ACC112 (cell line): ENCODE data around the gene SMIM15.

Source experiments
- H2AFZ ChIP-seq: fragments of 200-600 bp; sonication (generic); one replicate; pipeline ENCODE4 v1.6.0; 2017; ENCODE audit warnings: antibody characterized with exemption, low read length; ENCODE audit not compliant: unreplicated experiment
- H3K27ac ChIP-seq: fragments of 200-600 bp; sonication (generic); 2 replicates; pipeline ENCODE4 v1.5.1; 2014; ENCODE audit warnings: low read depth, mild to moderate bottlenecking, antibody characterized with exemption, low read length, moderate library complexity
- H3K27me3 ChIP-seq: fragments of 200-600 bp; sonication (generic); 2 replicates; pipeline ENCODE4 v1.6.1; 2014; ENCODE audit warnings: mild to moderate bottlenecking, antibody characterized with exemption, low read length, moderate library complexity, mixed read lengths; ENCODE audit not compliant: insufficient read depth
- H3K36me3 ChIP-seq: fragments of 200-600 bp; sonication (generic); 2 replicates; pipeline ENCODE4 v1.6.1; 2016; ENCODE audit warnings: mild to moderate bottlenecking, antibody characterized with exemption, low read length, moderate library complexity, mixed read lengths; ENCODE audit not compliant: insufficient read depth
- H3K4me1 ChIP-seq: fragments of 200-600 bp; sonication (generic); one replicate; pipeline ENCODE4 v1.6.1; 2016; ENCODE audit warnings: low read length, mixed read lengths; ENCODE audit not compliant: insufficient read depth, unreplicated experiment, control insufficient read depth
- H3K4me3 ChIP-seq: fragments of 200-600 bp; sonication (generic); 2 replicates; pipeline ENCODE4 v1.5.1; 2014; ENCODE audit warnings: mild to moderate bottlenecking, low read depth, low read length
- H3K79me2 ChIP-seq: fragments of 200-600 bp; sonication (generic); one replicate; pipeline ENCODE4 v1.6.0; 2016; ENCODE audit warnings: low read length; ENCODE audit not compliant: control insufficient read depth, unreplicated experiment, insufficient read depth

SMIM15 gene

GRCh38 chr5:61132559-61132958 lies 29.7 kb downstream of the SMIM15 start:
- Histone ChIP-seq H3K36me3 (no peaks in the 10 kb centered on the region), H3K4me1 (no peaks in the 10 kb centered on the region), H2AFZ (no peak overlapping the region), H3K27me3 (no peaks in the 10 kb centered on the region), H3K4me3 (no peak overlapping the region), H3K27ac (no peak overlapping the region), H3K79me2 (no peaks in the 10 kb centered on the region)

GRCh38 chr5:61130289-61130688 lies 32.0 kb downstream of the SMIM15 start:
- Histone ChIP-seq H3K27ac (no peak overlapping the region), H3K79me2 (no peaks in the 10 kb centered on the region), H3K4me3 (no peak overlapping the region), H3K4me1 (no peaks in the 10 kb centered on the region), H3K36me3 (no peaks in the 10 kb centered on the region), H3K27me3 (no peaks in the 10 kb centered on the region), H2AFZ (no peak overlapping the region)

DNA sequence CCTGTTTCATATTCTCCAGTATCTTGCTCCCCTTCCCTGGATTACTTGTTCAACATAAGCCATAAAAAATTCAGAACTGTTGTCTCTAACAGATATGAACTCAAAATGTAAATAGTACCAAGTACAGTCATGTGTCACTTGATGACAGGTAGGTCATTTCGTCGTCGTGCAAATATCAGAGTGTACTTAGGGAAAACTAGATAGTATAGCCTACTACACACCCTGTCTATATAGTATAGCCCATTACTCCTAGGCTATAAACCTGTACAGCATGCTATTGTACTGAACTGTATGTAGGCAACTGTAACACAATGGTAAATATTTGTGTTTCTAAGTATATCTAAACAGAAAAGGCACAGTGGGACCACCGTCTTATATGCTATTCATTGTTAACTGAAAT lies 39.1 kb downstream of the SMIM15 start:
- Histone ChIP-seq H2AFZ (no peak overlapping the region), H3K4me3 (no peak overlapping the region), H3K4me1 (no peaks in the 10 kb centered on the region), H3K27me3 (no peaks in the 10 kb centered on the region), H3K36me3 (no peaks in the 10 kb centered on the region), H3K27ac (no peak overlapping the region), H3K79me2 (no peaks in the 10 kb centered on the region)

DNA sequence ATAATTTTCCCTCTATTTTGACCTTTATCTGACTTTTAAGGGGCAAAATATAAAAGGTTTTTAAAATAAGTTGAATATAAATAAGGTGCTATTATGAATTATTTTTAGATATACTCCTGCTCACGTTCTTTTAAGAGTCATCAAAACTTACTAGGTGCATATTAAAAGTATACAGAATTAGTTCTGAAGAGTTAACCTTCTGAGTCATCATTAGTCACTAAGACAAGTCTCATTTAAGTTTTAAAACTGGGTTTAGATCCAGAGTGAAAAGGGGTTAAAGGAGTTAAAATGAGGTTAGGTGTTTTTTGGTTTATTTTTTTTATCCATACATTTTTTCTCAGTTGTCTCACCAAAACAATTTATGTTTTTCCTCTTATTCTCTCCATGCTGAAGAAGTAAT lies 41.7 kb downstream of the SMIM15 start:
- no peaks in the 10 kb centered on the region for H3K36me3 ChIP-seq
- H3K4me3 ChIP-seq: no peak overlapping the region
- H3K27ac ChIP-seq: no peak overlapping the region
- H3K79me2 ChIP-seq: no peaks in the 10 kb centered on the region
- H3K4me1 ChIP-seq: no peaks in the 10 kb centered on the region
- H3K27me3 ChIP-seq: no peaks in the 10 kb centered on the region
- H2AFZ ChIP-seq: no peak overlapping the region

- no peaks in the 10 kb centered on the region for H3K27me3 ChIP-seq
- no peak overlapping the region for H2AFZ ChIP-seq
- H3K4me1 ChIP-seq: no peaks in the 10 kb centered on the region
- H3K4me3 ChIP-seq: no peak overlapping the region
- 0 out of 2 replicates have a peak, but pooled peaks cover 4% of the 10 kb centered on the region for H3K36me3 ChIP-seq
- no peaks in the 10 kb centered on the region for H3K79me2 ChIP-seq
- no peak overlapping the region for H3K27ac ChIP-seq
Measured at GRCh38 chr5:61119066-61119465, 43.2 kb downstream of the SMIM15 start.

GRCh38 chr5:61115968-61116367 lies 46.3 kb downstream of the SMIM15 start:
- Histone ChIP-seq H3K27me3 (no peaks in the 10 kb centered on the region), H3K79me2 (no peaks in the 10 kb centered on the region), H3K27ac (no peak overlapping the region), H2AFZ (no peak overlapping the region), H3K4me3 (no peak overlapping the region), H3K4me1 (no peaks in the 10 kb centered on the region), H3K36me3 (0 out of 2 replicates have a peak, but pooled peaks cover 4% of the 10 kb centered on the region)

GRCh38 chr5:61114441-61114840 lies 47.8 kb downstream of the SMIM15 start:
- no peaks in the 10 kb centered on the region for H3K27me3 ChIP-seq
- H3K4me3 ChIP-seq: no peak overlapping the region
- no peak overlapping the region for H2AFZ ChIP-seq
- H3K79me2 ChIP-seq: peaks cover 2% of the 10 kb centered on the region
- 0 out of 2 replicates have a peak, but pooled peaks cover 4% of the 10 kb centered on the region for H3K36me3 ChIP-seq
- H3K4me1 ChIP-seq: no peaks in the 10 kb centered on the region
- no peak overlapping the region for H3K27ac ChIP-seq
